H1 (cell line): ENCODE results near the gene TMBIM1. TPM values are rescaled to one million over a fixed set of nuclear protein-coding genes. Genes with fewer than 3 reads are reported as not detected.

Experiments used
- GTF2F1 ChIP-seq: IDR thresholded peaks from 2 replicates; pipeline ENCODE4 v1.6.1; 2012; ENCODE audit warnings: low read depth, low read length, improper control_type of control experiment, borderline replicate concordance
- HDAC2 ChIP-seq, 2 experiments: fragments of 300-600 bp in 1 of 2; sonication (generic) in 1 of 2; IDR thresholded peaks; 2 replicates each; pipeline ENCODE4 v1.6.1; 2011 to 2012; ENCODE audit warnings: low read depth in 2 of 2, low read length in 2 of 2, mild to moderate bottlenecking in 2 of 2, moderate library complexity in 2 of 2, borderline replicate concordance in 1 of 2, inconsistent platforms in 1 of 2
- polyA plus RNA-seq, 7 experiments: library from polyadenylated mRNA; depleted of rRNA in 3 of 7; stranded (reverse) in 5 of 7; unstranded in 2 of 7; fragments of >200 nt in 5 of 7; fragments of 200-250 nt in 2 of 7; gene quantifications; 1 replicate in 5 of 7; 2 replicates in 1 of 7; 4 replicates in 1 of 7; pipeline versions ENCODE4 v1.2.1 to v1.2.3, GENCODE V29; 2011 to 2013; ENCODE audit warnings: missing spikeins in 2 of 7, mixed read lengths in 2 of 7
- total RNA-seq: library from RNA; stranded (reverse); fragmentation: NEBNext Ultra II Directional; extraction: Animal tissue kit (Norgen Biotek cat#: 25700); gene quantifications from 2 replicates; pipeline ENCODE4 v1.2.1, GENCODE V29; 2021

Gene TMBIM1
- total and polyA plus RNA-seq, 2 of the 8 experiments (the other 6 are each of a cell fraction or from before 2014, with no cell fraction given), result 22.1 to 36.8 TPM

DNA sequence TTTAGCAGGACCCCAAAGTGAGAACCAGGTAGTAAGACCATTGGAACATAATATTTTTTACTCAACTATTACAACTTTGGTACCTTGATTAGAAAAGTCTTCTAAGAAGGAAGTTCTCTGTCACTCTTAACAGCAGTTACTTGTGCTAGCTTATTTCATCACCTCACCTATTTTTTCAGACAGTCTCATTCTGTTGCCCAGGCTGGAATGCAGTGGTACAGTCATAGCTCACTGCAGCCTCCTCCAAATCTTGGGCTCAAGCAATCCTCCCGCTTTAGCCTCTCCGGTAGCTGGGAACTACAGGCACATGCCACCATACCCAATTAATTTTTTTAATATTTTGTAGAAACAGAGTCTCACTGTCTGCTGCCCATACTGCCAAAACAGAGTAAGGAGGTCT is 57.3 kb downstream of the TMBIM1 start (continued):
- TF ChIP-seq HDAC2 (IDR thresholded peaks at IDR 0.05; ENCODE audit: borderline replicate concordance in 1 of 2, low read depth in 2 of 2, low read length in 2 of 2) (no peak), GTF2F1 (no peak)
